ENCODE data around the gene FMO5.
"Not testable (repeated sequence)": the region's sequence is repeated elsewhere in the genome, so short reads cannot be mapped to it uniquely, and the experiment has no call there.

The FMO5 gene

GRCh38 chr1:147238925-147239820 lies 14.0 kb upstream of the FMO5 start:
- no peak for DNase-seq

DNA sequence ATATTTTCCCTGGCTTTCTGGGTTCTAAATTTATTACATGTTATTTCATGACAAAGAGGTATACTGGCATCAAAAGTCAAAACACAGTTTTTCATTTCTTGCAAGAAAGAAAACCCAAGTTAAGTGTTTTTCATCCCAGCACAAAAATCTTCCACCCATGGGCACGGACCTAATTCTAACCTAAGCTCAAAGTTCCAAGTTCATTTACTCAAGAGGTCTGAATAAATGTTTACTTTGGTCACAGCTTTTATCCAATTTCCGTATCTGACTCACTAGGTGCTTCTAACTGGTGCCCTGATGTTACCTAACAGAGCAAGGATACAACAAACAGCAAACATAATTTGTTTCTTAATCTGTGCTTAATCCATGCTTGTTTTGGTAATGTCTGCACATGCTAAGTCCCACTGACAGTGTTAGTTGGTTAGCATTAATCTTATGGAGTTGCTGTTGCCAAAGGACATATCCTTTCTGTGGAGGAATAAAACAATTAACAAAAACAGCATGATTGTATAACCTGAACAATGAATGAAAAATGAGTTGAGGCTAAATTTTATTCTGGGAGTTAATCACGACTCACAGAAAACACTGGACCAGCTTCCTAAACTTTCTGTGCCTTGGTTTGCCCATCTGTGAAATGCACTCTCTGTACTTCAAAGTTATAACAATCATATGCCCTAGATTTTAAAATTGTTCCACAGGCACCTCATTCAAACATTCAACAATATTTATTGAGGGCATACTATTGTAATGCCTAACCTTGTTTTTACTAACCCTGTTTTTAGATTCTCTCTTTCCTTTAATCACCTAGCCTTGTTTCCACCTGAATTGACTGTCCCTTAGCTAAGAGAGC lies 13.1 kb upstream of the FMO5 start:
- DNase-seq = peak; percentile 21

DNA sequence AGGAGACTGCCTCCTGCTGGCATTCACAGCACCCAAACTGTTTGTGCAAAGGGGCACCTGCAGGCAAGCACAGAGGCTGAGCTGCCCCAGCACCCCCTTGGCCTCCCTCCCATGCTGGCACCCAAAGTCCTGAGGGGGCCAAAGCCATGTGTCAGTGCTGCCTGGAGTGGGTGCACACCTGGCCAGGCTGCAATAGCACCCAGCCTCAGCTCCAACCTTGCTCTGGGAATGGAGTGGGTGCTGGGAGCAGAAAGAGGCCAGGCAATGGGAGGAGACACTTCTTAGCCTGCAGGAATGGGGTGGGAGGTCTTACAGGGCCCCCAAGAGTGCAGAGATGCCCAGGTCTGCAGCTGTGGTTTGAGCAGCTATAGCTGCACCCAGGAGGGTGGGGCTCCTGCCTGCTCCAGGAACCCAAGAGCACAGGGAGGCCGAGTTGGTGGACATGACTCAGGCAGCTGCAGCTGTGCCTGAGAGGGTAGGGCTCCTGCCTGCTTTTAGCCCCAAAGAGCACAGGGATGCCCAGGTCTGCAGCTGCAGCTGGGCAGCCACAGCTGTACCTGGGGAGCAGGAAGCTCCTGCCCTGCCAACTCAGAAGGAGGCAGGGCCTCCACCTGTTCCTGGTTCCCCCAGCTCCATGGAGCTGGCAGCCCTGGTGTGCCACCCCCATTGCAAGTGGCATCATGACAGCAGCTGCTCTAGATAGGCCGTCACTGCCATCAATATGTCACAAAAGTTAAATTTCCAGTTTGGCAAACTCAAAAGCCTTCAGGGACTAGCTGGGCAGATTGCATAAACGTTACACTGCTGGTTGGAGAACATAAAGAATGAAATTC lies 12.0 kb upstream of the FMO5 start:
- peak; percentile 10 for DNase-seq

DNA sequence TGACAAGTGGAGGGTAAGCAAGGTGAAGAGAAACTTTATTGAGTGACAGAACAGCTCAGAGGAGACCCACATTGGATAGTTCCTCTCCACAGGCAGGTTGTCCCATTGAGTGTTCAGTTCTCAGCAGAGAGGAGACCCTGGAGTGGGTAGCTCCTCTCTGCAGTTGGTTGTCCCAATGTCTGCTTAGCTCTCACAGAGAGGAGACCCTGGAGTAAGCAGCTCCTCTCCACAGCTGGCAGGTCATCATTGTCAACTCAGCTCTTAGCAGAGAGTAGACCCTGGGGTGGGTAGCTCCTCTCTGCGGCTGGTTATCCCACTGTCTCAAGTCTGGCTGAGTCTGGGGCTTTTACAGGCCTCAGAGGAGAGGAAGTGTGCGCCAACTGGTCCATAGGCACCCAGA lies 11.3 kb upstream of the FMO5 start:
- DNase-seq = no peak

DNA sequence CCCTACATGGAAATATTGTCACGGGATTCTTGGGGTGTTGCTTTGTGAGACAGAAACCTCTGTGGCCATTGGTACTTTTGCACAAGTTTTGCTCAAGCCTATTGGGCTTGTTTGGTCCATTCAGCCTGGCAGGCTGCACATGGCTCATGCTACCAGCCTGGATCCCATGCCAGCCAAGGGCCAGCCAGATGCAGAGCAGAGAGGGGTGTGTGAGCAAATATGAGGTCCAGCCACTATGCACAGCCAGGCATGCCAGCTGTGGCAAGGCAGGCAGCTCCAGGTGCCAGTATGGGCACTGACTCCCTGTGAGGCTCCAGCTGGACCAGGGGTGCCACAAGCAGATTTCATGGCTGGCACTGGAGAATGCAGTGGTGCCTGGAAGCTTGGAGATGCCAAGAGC lies 10.7 kb upstream of the FMO5 start:
- no peak for DNase-seq

DNA sequence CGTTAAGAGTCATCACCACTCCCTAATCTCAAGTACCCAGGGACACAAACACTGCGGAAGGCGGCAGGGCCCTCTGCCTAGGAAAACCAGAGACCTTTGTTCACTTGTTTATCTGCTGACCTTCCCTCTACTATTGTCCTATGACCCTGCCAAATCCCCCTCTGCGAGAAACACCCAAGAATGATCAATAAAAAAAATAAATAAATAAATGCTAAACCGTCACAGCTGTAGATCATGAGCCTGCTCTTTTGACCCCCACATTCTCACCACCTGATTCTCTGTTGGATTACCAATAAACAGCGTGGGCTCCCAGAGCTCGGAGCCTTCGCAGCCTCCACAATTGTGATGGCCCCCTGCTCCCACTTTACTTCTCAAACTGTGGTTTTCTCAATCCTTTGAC lies 8.8 kb upstream of the FMO5 start:
- not testable (repeated sequence) for DNase-seq

GRCh38 chr1:147231032-147231431 lies 5.9 kb upstream of the FMO5 start:
- not testable (repeated sequence) for DNase-seq

DNA sequence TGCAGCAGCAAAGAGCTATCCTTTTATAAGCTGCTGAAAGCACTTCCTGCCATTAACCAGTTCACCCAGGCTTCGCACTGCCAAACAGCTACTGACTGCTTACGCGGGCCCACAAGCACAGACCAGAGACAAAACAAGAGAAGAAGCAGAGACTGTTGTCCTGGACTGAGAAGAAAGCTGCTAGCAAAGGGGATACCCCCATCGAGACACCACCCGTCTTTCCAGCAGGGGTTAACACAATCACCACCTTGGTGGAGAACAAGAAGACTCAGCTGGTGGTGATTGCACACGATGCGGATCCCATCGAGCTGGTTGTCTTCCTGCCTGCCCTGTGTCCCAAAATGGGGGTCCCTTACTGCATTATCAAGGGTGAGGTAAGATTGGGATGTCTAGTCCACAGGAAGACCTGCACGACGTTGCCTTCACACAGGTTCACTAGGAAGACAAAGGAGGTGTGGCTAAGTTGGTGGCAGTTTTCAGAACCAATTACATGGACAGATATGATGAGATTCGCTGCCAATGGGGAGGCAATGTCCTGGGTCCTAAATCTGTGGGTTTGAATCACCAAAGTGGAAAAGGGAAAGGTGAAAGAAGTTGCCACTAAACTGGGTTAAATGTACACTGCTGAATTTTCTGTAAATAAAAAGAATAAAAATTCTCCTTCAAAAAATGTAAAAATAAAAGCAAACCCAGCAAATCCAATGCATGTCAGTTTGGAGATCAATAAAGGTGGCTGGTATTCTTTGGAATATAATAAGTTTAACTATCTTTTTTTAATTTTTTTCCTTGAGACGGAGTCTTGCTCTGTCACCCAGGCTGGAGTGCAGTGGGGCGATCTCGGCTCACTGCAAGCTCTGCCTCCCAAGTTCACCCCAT lies 1.2 kb downstream of the FMO5 start:
- DNase-seq = no peak

DNA sequence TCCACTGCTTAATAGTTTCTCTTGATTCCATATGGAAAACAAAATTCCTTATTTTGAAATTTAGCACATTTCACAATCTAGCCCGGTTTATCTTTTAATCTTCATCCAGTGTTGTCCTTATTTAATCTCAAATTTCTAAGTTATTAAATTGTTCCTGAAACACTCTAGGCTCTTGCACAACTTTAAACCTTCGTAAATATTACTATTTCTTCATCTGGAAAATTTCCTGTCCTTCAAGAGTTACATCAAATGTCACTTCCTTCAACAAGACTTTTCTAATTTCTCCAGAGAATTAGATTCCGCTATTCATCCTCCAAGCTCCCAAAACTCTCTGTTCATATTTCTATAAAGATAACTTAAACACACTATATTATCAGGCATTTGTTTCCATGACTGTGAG lies 6.5 kb downstream of the FMO5 start:
- no peak for DNase-seq

GRCh38 chr1:147217141-147217540 lies 8.0 kb downstream of the FMO5 start:
- no peak for DNase-seq

- DNase-seq = no peak
Observed at GRCh38 chr1:147216124-147216523, 9.0 kb downstream of the FMO5 start.

GRCh38 chr1:147215540-147215916 lies 9.6 kb downstream of the FMO5 start:
- no peak for DNase-seq

DNA sequence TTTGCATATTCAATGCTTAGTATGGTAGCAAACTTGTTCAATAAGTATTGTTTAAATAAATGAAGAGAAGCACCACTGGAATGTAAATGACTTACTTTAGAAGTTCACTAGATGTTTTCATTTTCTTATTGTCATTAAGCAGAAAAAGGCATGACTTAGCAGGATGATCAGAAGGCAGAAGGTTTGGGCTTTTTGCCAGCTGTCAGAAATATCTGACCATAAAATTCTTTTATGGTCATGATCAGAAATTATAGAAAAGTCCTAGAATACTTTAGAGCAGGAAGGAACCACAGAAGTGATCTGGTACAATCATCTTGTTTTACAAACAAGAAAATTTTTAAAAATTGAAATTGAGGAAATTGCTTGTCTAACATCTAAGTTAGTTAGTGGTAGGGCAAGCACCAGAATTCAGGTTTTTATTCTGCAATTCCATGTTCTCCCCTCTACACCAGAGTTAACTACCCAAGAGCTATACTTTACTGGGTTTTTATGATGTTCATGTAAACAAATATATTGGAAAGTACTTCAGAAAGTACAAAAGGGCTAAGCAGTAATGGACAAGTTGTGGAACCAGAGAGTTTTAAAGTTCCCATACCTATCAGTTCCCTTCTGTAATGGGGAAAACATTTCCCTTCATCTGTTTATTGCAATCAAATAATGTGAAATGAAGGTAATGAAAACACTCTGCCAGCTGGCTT lies 10.1 kb downstream of the FMO5 start:
- no peak for DNase-seq

GRCh38 chr1:147214325-147214724 lies 10.8 kb downstream of the FMO5 start:
- no peak for DNase-seq

DNA sequence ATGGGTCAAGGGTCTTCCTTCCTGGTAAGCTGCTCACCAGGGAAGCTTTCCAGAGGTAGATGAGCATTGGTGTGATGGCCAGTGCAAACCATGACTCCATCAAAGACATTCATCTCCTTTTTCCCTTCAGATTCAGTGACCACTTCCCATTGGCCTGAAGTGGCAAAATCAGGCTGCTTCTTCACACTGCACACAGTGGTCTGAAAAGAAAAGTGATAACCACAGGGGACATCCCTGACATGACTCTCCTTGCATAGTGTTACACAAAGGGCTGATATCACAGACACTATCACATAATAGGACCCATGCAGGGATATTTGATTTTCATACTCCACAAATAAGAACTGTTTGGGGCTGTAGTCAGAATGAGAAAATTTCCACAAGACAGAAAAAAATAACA lies 11.9 kb downstream of the FMO5 start:
- no peak for DNase-seq

DNA sequence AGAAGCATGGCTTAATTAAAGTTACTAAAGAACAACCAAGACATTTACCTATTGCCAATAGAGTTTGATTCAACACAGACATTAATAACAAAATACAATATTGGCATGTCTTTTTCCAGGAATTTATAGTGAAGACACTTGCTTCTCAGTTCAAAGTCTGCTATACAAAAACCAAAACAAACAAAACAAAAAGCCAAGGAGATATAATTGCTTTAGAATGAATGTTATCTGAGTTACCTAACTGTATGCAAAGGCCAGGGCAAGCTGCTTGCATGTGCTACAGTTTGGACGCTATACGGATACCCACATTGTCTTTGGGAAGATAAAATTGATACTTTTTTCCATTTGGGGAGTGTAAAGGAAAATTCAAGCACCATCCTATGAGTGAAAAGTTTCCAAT lies 13.6 kb downstream of the FMO5 start:
- DNase-seq = no peak

- no peak for DNase-seq
Observed at GRCh38 chr1:147210987-147211386, 14.2 kb downstream of the FMO5 start.

- no peak for DNase-seq
Observed at GRCh38 chr1:147209825-147210821, 15.0 kb downstream of the FMO5 start.

DNA sequence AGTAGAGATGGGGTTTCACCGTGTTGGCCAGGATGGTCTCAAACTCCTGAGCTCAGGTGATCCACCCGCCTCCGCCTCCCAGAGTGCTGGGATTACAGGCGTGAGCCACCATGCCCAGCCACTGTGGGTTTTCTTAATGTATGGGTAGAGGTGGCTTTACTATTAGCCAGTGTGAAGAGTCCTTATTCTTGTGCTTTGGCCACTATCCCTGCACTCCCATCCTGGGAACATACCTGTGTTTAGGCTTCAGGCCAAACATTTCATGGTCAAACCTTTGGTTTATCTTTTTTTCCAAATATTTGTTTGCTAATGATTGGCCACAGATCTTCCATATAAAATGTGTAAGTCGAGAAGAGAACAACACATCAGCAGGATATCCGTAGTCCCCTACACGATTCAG lies 16.5 kb downstream of the FMO5 start:
- no peak for DNase-seq

DNA sequence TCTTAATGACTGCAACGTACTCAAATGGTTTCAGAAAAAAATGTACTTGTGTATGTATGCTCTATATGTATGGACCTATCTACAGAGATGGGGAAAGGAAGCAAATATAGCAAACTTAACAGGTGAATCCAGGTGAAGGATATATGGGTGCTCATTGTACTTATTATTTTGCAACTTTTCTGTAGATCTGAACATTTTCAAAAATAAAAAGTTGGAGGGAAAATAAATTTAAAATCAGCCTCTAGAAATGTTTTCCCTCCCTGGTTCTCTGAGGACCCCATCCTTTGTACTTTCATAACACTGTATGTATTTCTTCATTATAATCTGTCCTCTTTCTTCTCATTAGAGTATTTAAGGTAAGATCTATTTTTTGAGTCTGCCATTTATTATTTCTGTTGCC lies 17.9 kb downstream of the FMO5 start:
- DNase-seq = no peak

Measured in NCI-H510A treated with DMSO at 0.1 percent for 48 hours (cell line).